ENCODE data around the gene CHD9. TPM values are rescaled to one million over a fixed set of nuclear protein-coding genes. Genes with fewer than 3 reads are reported as not detected.
"Not testable (repeated sequence)": the region's sequence is repeated elsewhere in the genome, so short reads cannot be mapped to it uniquely, and the experiment has no call there.

CHD9 gene
- total RNA-seq, 1 donor from 2014 or later: 24.6 TPM

- intact Hi-C loops (cut with micrococcal nuclease): no loop called here
These were observed 9.2 kb upstream of the CHD9 start for GRCh38 chr16:53045341-53046220.

- intact Hi-C loops (cut with micrococcal nuclease): not testable (repeated sequence)
These were observed 7.3 kb upstream of the CHD9 start for GRCh38 chr16:53047515-53047914.

- intact Hi-C loops (cut with micrococcal nuclease): no loop called here
These were observed 6.5 kb upstream of the CHD9 start for GRCh38 chr16:53048139-53048915.

GRCh38 chr16:53051255-53051654 is 3.5 kb upstream of the CHD9 start:
- intact Hi-C loops (cut with micrococcal nuclease): loop anchor here (10.0 kb wide), 2 partner anchors 324 to 864 kb away; no protein-coding TSS in a partner anchor

- intact Hi-C loops (cut with micrococcal nuclease): loop anchor here (10.0 kb wide), 2 partner anchors 322 to 862 kb away; no protein-coding TSS in a partner anchor
These were observed 2.0 kb upstream of the CHD9 start, which contains the start of gene CHD9NB for GRCh38 chr16:53052519-53053501. CHD9NB (minus strand) TSS chr16:53052897; CDS start chr16:53044158, 8,739 bp downstream.

GRCh38 chr16:53053967-53054669 is 673 bp upstream of the CHD9 start:
- intact Hi-C loops (cut with micrococcal nuclease): loop anchor here (1.0 to 10.0 kb wide), 7 partner anchors 45 to 1875 kb away; partner anchors contain the start of genes AKTIP and FTO

- intact Hi-C loops (cut with micrococcal nuclease): loop anchor here (1.0 to 10.0 kb wide), 11 partner anchors 43 to 859 kb away; partner anchors contain the start of gene AKTIP
These were observed 975 bp downstream of the CHD9 start for GRCh38 chr16:53055541-53056391.

- intact Hi-C loops (cut with micrococcal nuclease): loop anchor here (5.0 to 10.0 kb wide), 3 partner anchors 166 to 858 kb away; no protein-coding TSS in a partner anchor
These were observed 1.6 kb downstream of the CHD9 start for GRCh38 chr16:53056392-53056881.

- intact Hi-C loops (cut with micrococcal nuclease): loop anchor here (5.0 to 10.0 kb wide), 3 partner anchors 165 to 857 kb away; no protein-coding TSS in a partner anchor
These were observed 2.9 kb downstream of the CHD9 start for GRCh38 chr16:53057658-53058057.

GRCh38 chr16:53058441-53058840 is 3.6 kb downstream of the CHD9 start:
- intact Hi-C loops (cut with micrococcal nuclease): loop anchor here (5.0 to 10.0 kb wide), 3 partner anchors 164 to 856 kb away; no protein-coding TSS in a partner anchor

- intact Hi-C loops (cut with micrococcal nuclease): loop anchor here (5.0 to 10.0 kb wide), 3 partner anchors 163 to 856 kb away; no protein-coding TSS in a partner anchor
These were observed 4.1 kb downstream of the CHD9 start for GRCh38 chr16:53058882-53059281.

- intact Hi-C loops (cut with micrococcal nuclease): loop anchor here (5.0 to 10.0 kb wide), 3 partner anchors 163 to 855 kb away; no protein-coding TSS in a partner anchor
These were observed 4.9 kb downstream of the CHD9 start for GRCh38 chr16:53059672-53060071.

GRCh38 chr16:53061256-53061655 is 6.5 kb downstream of the CHD9 start:
- intact Hi-C loops (cut with micrococcal nuclease): no loop called here

GRCh38 chr16:53061701-53062159 is 6.9 kb downstream of the CHD9 start:
- intact Hi-C loops (cut with micrococcal nuclease): no loop called here

- intact Hi-C loops (cut with micrococcal nuclease): no loop called here
These were observed 9.3 kb downstream of the CHD9 start for GRCh38 chr16:53064081-53064578.

- intact Hi-C loops (cut with micrococcal nuclease): no loop called here
These were observed 10.8 kb downstream of the CHD9 start for GRCh38 chr16:53065461-53066061.

- intact Hi-C loops (cut with micrococcal nuclease): no loop called here
These were observed 12.9 kb downstream of the CHD9 start for GRCh38 chr16:53067675-53068074.

GRCh38 chr16:53068423-53068833 is 13.6 kb downstream of the CHD9 start:
- intact Hi-C loops (cut with micrococcal nuclease): no loop called here
